Hepatocyte (in vitro differentiated cells): ENCODE data around the gene PRR5. TPM values are rescaled to one million over a fixed set of nuclear protein-coding genes. Genes with fewer than 3 reads are reported as not detected.

ENCODE experiments used
- DNase-seq: peaks from one replicate; pipeline ENCODE4 v3.0.0-alpha.2; 2016; ENCODE audit warnings: low spot score
- H2AFZ ChIP-seq: fragments of 200-600 bp; sonication (generic); 2 replicates; pipeline ENCODE4 v1.6.0; 2016; ENCODE audit warnings: antibody characterized with exemption, mild to moderate bottlenecking
- H3K27ac ChIP-seq: fragments of 200-600 bp; sonication (generic); 2 replicates; pipeline ENCODE4 v1.5.1; 2016; ENCODE audit warnings: mild to moderate bottlenecking
- H3K27me3 ChIP-seq: fragments of 200-600 bp; sonication (generic); 2 replicates; pipeline ENCODE4 v1.6.1; 2016
- H3K36me3 ChIP-seq: fragments of 200-600 bp; sonication (generic); replicated peaks from 2 replicates; pipeline ENCODE4 v1.5.1; 2016; ENCODE audit warnings: low read depth; ENCODE audit not compliant: insufficient read depth
- H3K4me1 ChIP-seq: fragments of 200-600 bp; sonication (generic); 2 replicates; pipeline ENCODE4 v1.5.1; 2016; ENCODE audit warnings: mild to moderate bottlenecking, moderate library complexity; ENCODE audit not compliant: insufficient read depth
- H3K4me2 ChIP-seq: fragments of 200-600 bp; sonication (generic); 2 replicates; pipeline ENCODE4 v1.6.0; 2016
- H3K4me3 ChIP-seq: fragments of 200-600 bp; sonication (generic); 2 replicates; pipeline ENCODE4 v1.5.1; 2016; ENCODE audit warnings: mild to moderate bottlenecking
- H3K79me2 ChIP-seq: fragments of 200-600 bp; sonication (generic); 2 replicates; pipeline ENCODE4 v1.6.0; 2017; ENCODE audit warnings: mild to moderate bottlenecking
- H3K9me2 ChIP-seq: fragments of 200-600 bp; sonication (generic); replicated peaks from 2 replicates; pipeline ENCODE4 v1.6.0; 2017; ENCODE audit warnings: mild to moderate bottlenecking; ENCODE audit not compliant: insufficient read depth
- H3K9me3 ChIP-seq: fragments of 200-600 bp; sonication (generic); 2 replicates; pipeline ENCODE4 v1.5.1; 2016; ENCODE audit warnings: low read depth, mild to moderate bottlenecking
- H4K20me1 ChIP-seq: fragments of 200-600 bp; sonication (generic); 2 replicates; pipeline ENCODE4 v1.6.0; 2016; ENCODE audit warnings: mild to moderate bottlenecking; ENCODE audit not compliant: insufficient read depth, poor library complexity, severe bottlenecking
- CTCF ChIP-seq: fragments of 200-600 bp; sonication (generic); IDR thresholded peaks from 2 replicates; pipeline ENCODE4 v1.5.1; 2016; ENCODE audit warnings: antibody characterized with exemption, mild to moderate bottlenecking; ENCODE audit not compliant: poor library complexity
- EZH2 ChIP-seq: fragments of 200-600 bp; sonication (generic); IDR thresholded peaks from 2 replicates; pipeline ENCODE4 v1.6.1; 2016; ENCODE audit warnings: antibody characterized with exemption, mild to moderate bottlenecking, borderline replicate concordance
- EZH2phosphoT487 ChIP-seq: fragments of 200-600 bp; sonication (generic); IDR thresholded peaks from one replicate; pipeline ENCODE4 v1.6.1; 2018; ENCODE audit warnings: antibody characterized with exemption, mild to moderate bottlenecking, low read depth, moderate library complexity; ENCODE audit not compliant: unreplicated experiment, severe bottlenecking
- WGBS: methylation state at CpG from one replicate; pipeline ENCODE4 v1.1.6; 2016; ENCODE audit warnings: low lambda C conversion rate; ENCODE audit errors: missing lambda C conversion rate; 5-methylcytosine and 5-hydroxymethylcytosine counted together
- polyA plus RNA-seq: library from polyadenylated mRNA; unstranded; fragments of >200 nt; fragmentation: Nextera tagmentation; extraction: Ambion mirVana; gene quantifications from 2 replicates; pipeline ENCODE4 v1.2.1, GENCODE V29; 2016
- total RNA-seq: library from RNA; depleted of rRNA; stranded (reverse); fragments of >200 nt; gene quantifications from 2 replicates; pipeline ENCODE4 v1.2.3, GENCODE V29; 2014

Gene PRR5
- total and polyA plus RNA-seq, 2 experiments from 2014 or later: 44.2 to 84.9 TPM

GRCh38 chr22:44764373-44764772 lies 62.4 kb downstream of the PRR5 start:
- Histone ChIP-seq H3K4me1 (peaks cover 5% of the 10 kb centered on the region), H3K9me2 (no peaks in the 10 kb centered on the region), H3K36me3 (no peaks in the 10 kb centered on the region), H3K27me3 (no peaks in the 10 kb centered on the region), H3K27ac (no peak overlapping the region), H3K79me2 (peaks cover 58% of the 10 kb centered on the region), H4K20me1 (no peaks in the 10 kb centered on the region), H3K4me2 (no peak overlapping the region), H3K9me3 (no peaks in the 10 kb centered on the region), H3K4me3 (no peak overlapping the region), H2AFZ (no peak overlapping the region)
- WGBS: 96% methylated on average over 17 of the region's 17 CpGs
- TF ChIP-seq EZH2 (no peak), CTCF (no peak), EZH2phosphoT487 (no peak)
- DNase-seq: no peak

DNA sequence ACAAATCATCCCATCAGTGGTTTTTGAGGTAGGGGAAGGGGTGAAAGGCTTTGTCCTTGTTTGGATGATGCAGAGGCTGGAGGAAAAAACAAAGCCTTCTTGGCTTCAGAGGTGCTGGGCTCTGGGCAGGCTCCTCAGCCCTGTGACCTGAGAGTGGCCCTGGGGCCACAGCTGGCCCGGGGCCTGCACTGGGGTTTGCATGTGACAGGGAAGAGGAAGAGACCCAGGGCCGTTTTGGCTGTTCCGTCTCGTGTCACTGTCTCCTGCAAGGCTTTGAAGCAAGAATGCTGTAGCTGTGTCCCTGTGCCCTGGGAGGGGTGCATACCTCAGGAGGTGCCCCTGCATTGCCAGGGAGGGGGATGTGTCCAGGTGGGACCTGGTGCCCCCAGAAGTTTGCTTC lies 63.0 kb downstream of the PRR5 start:
- 72% methylated on average over 4 of the region's 4 CpGs for WGBS
- no peaks in the 10 kb centered on the region for H3K9me3 ChIP-seq
- no peaks in the 10 kb centered on the region for H3K4me1 ChIP-seq
- H3K36me3 ChIP-seq: no peaks in the 10 kb centered on the region
- no peak overlapping the region for H2AFZ ChIP-seq
- no peak overlapping the region for H3K4me3 ChIP-seq
- no peaks in the 10 kb centered on the region for H3K27me3 ChIP-seq
- H3K79me2 ChIP-seq: peaks cover 52% of the 10 kb centered on the region
- H3K9me2 ChIP-seq: no peaks in the 10 kb centered on the region
- no peak overlapping the region for H3K4me2 ChIP-seq
- TF ChIP-seq EZH2phosphoT487: no peak
- no peak for TF ChIP-seq CTCF
- no peak for TF ChIP-seq EZH2
- DNase-seq: no peak
- H4K20me1 ChIP-seq: no peaks in the 10 kb centered on the region
- no peak overlapping the region for H3K27ac ChIP-seq

DNA sequence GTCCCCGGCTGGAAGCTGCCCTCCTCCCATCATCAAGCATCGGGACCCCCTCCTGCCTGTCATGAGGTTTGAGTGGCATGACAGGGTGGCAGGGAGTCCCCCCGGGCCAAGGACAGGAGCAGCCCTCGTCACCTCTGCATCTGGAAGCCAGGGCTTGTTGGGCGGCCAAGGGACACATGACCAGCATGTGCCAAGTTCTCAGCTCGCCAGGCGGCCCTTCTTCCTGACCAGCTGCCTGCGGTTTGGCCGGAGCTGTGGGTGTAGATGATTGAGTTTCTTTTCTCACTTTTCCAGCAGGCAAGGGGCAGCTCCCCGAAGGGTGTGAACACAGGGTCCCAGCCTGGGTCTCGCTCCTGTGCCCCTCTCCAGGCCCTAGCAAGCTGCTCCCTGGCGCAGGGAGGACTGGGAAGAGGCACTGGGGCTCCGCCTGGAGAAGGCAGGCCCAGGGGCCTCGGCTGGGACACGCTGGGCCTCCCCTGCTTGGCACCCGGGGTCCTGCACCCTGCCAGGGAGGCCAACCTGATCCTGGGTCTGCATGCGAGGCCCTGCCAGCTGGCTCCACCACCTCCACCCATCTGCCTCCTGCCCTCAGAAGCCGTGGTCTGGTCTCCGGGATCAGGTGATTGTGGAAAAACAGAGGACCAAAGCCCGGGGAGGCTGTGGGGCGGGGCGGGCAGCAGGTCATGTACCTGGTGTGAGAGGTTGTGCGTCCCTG lies 63.7 kb downstream of the PRR5 start:
- Histone ChIP-seq H3K4me2 (no peak overlapping the region), H4K20me1 (no peaks in the 10 kb centered on the region), H3K27me3 (no peaks in the 10 kb centered on the region), H3K9me3 (no peaks in the 10 kb centered on the region), H3K9me2 (no peaks in the 10 kb centered on the region), H3K27ac (no peak overlapping the region), H2AFZ (no peak overlapping the region), H3K4me1 (no peaks in the 10 kb centered on the region), H3K4me3 (no peak overlapping the region), H3K36me3 (no peaks in the 10 kb centered on the region), H3K79me2 (peaks cover 48% of the 10 kb centered on the region)
- no peak for DNase-seq
- TF ChIP-seq CTCF: no peak
- TF ChIP-seq EZH2: no peak
- TF ChIP-seq EZH2phosphoT487: no peak
- 88% methylated on average over 20 of the region's 23 CpGs for WGBS

DNA sequence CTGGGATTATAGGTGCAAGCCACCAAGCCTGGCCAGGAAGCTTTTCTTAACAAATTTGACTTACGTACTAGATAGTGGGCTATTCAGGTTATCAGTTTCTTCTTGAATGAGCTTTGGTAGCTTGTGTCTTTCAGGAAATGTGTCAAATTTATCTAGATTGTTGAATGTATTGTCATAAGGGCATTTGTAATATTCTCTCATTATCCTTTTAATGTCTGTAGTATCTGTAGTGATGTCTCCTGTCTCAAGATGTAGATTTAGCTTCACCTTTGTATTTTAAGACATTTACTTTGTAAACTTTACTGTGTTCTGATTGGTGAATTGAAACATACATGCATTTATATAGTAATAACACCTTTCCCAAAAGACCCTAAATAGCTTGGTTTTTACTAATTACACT lies 71.1 kb downstream of the PRR5 start:
- no peak overlapping the region for H3K27ac ChIP-seq
- H3K79me2 ChIP-seq: peaks cover 30% of the 10 kb centered on the region
- H3K4me2 ChIP-seq: no peak overlapping the region
- TF ChIP-seq CTCF (no peak), EZH2 (no peak), EZH2phosphoT487 (no peak)
- H3K4me3 ChIP-seq: no peak overlapping the region
- H3K9me2 ChIP-seq: no peaks in the 10 kb centered on the region
- no peaks in the 10 kb centered on the region for H3K27me3 ChIP-seq
- H4K20me1 ChIP-seq: no peaks in the 10 kb centered on the region
- DNase-seq: no peak
- H3K9me3 ChIP-seq: peaks cover 7% of the 10 kb centered on the region
- WGBS: 92% methylated on average over 1 of the region's 1 CpG
- H3K36me3 ChIP-seq: no peaks in the 10 kb centered on the region
- no peak overlapping the region for H2AFZ ChIP-seq
- H3K4me1 ChIP-seq: no peaks in the 10 kb centered on the region
